Panc1 (cell line): ENCODE measurements around the gene KDM4B. TPM values are rescaled to one million over a fixed set of nuclear protein-coding genes. Genes with fewer than 3 reads are reported as not detected.

ENCODE experiments used
- ATAC-seq: fragments of 200-7000 bp; cut with Tn5 transposase; 2 replicates; pipeline ENCODE4 v1.9.1; 2020; ENCODE audit warnings: mild to moderate bottlenecking, moderate library complexity
- BruUV-seq: library from RNA; stranded (reverse); fragments of 400-500 nt; replicated peaks from 2 replicates; lab custom pipeline; 2021; lab: Mats Ljungman, UMichigan
- CTCF ChIA-PET: fragments of 300-600 bp; sonication (Branson Sonifier 250); formaldehyde crosslinking; loops from one replicate; lab custom pipeline; 2022; ENCODE audit warnings: antibody characterized with exemption; lab: Charles Lee
- POLR2A ChIA-PET: fragments of 300-600 bp; sonication (Branson Sonifier 250); formaldehyde crosslinking; loops from one replicate; lab custom pipeline; 2022; ENCODE audit warnings: antibody characterized with exemption; lab: Charles Lee
- DNase-seq: peaks from one replicate; pipeline ENCODE4 v3.0.0-alpha.2; 2010; ENCODE audit warnings: low read depth, low spot score
- H3K27ac ChIP-seq: 2 replicates; pipeline ENCODE4 v1.5.1; 2011; ENCODE audit warnings: mild to moderate bottlenecking, low read length, inconsistent platforms
- H3K27me3 ChIP-seq: fragments of 200-500 bp; sonication (Bioruptor generic); 2 replicates; pipeline ENCODE4 v1.6.0; 2014; ENCODE audit warnings: low read length, inconsistent platforms; ENCODE audit not compliant: control insufficient read depth, insufficient read depth
- H3K36me3 ChIP-seq: fragments of 200-500 bp; sonication (Bioruptor generic); 2 replicates; pipeline ENCODE4 v1.5.1; 2014; ENCODE audit warnings: inconsistent platforms, mild to moderate bottlenecking, low read length, moderate library complexity; ENCODE audit not compliant: control insufficient read depth, insufficient read depth
- H3K4me1 ChIP-seq: 2 replicates; pipeline ENCODE4 v1.5.1; 2011; ENCODE audit warnings: inconsistent platforms, mild to moderate bottlenecking, low read length, moderate library complexity; ENCODE audit not compliant: control insufficient read depth, insufficient read depth
- H3K4me3 ChIP-seq, 2 experiments: 2 replicates each; pipeline ENCODE4 v1.5.1; 2011 to 2012; ENCODE audit warnings: low read depth in 2 of 2, low read length in 2 of 2, mild to moderate bottlenecking in 2 of 2, inconsistent platforms in 1 of 2, moderate library complexity in 1 of 2
- H3K9me3 ChIP-seq: fragments of 200-500 bp; sonication (Bioruptor generic); 2 replicates; pipeline ENCODE4 v1.5.1; 2014; ENCODE audit warnings: low read depth, mild to moderate bottlenecking, inconsistent platforms, low read length, moderate library complexity; ENCODE audit not compliant: control insufficient read depth, insufficient read depth
- POLR2AphosphoS5 ChIP-seq: IDR thresholded peaks from 2 replicates; pipeline ENCODE4 v1.6.1; 2012; ENCODE audit warnings: mild to moderate bottlenecking, low read depth, low read length, moderate library complexity
- SIN3A ChIP-seq: IDR thresholded peaks from 2 replicates; pipeline ENCODE4 v1.6.1; 2012; ENCODE audit warnings: low read depth, mild to moderate bottlenecking, low read length, moderate library complexity, borderline replicate concordance; ENCODE audit not compliant: insufficient read depth
- TCF7L2 ChIP-seq: IDR thresholded peaks from 2 replicates; pipeline ENCODE4 v1.6.1; 2011; ENCODE audit warnings: mild to moderate bottlenecking, low read depth, low read length, inconsistent platforms
- in situ Hi-C: cut with HindIII; loops from 2 replicates; pipeline ENCODE4 v1.10.0; 2016; ENCODE audit warnings: low sequenced_read_pairs, low pct_unique_long_range_greater_than_20kb
- intact Hi-C: fragments of 100-400 bp; cut with micrococcal nuclease; formaldehyde crosslinking; loops from one replicate; pipeline ENCODE4 v1.10.0; 2022; ENCODE audit not compliant: unreplicated experiment
- total RNA-seq: library from RNA; stranded (reverse); gene quantifications from one replicate; pipeline ENCODE4 v1.2.1, GENCODE V29; 2021; ENCODE audit not compliant: unreplicated experiment
- TF ChIP-seq, protein P1 (sequence below), 2 experiments: IDR thresholded peaks; 2 replicates each; pipeline ENCODE4 v1.6.1; 2011 to 2012; ENCODE audit warnings: low read depth in 2 of 2, control low read depth in 1 of 2, low read length in 1 of 2, mild to moderate bottlenecking in 1 of 2, moderate library complexity in 1 of 2; ENCODE audit not compliant: insufficient read depth in 1 of 2
- TF ChIP-seq, protein P2 (sequence below): fragments of 450-650 bp; IDR thresholded peaks from 2 replicates; pipeline ENCODE4 v1.5.1; 2017; ENCODE audit warnings: mild to moderate bottlenecking

Gene KDM4B
- total RNA-seq, 1 experiment from 2014 or later, result 18.4 TPM

DNA sequence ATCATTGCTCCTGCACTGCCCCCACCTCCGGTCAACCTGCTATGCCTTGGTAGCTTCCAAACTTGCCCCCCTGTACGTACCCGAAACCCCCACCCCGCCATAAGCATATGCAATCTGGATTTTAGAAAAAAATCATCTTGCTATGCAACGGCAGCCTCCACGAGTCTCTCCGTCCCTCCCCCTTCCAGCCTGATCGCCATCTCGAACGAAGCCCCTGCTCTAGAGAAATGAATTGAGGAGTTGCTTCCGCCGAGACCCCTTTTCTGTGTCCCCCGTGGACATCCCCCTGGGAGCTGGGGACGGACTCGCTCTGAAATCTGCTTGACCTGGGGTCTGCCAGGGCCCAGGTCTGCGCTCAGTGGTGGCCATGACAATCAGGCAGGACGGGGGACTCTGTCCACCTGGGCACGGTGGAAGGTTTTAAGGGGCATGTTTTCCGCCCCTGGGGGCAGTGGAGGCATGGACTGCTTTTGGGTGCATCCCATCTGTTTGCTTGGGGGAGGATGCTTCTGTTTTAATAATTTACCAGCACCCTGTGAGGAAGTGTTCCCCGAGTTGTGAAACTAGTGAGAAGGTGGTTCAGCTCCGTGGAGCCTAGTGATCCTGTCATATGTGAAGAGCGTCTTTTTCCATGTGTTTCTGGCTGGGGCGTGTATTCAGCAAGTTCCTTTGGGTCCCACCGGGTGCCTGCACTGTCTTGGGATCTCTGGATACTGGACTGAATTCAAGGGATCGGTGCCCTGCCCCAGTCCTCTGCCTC is 1.0 kb downstream of the KDM4B start:
- peak overlapping the region; percentile 59 to 71 for H3K4me3 ChIP-seq
- BruUV-seq, result TSS peak; percentile 70
- no peaks in the 10 kb centered on the region; the same call in 1 of the 2 replicates for H3K36me3 ChIP-seq
- no peak for DNase-seq
- no peaks in the 10 kb centered on the region for H3K27me3 ChIP-seq
- ATAC-seq, result no peak
- H3K27ac ChIP-seq, result peak overlapping the region; percentile 29
- POLR2A ChIA-PET, result no interaction called here
- no peaks in the 10 kb centered on the region for H3K9me3 ChIP-seq
- in situ Hi-C loops, result no loop called here
- peaks cover 23% of the 10 kb centered on the region for H3K4me1 ChIP-seq
- TF ChIP-seq TCF7L2 (no peak), SIN3A (no peak), POLR2AphosphoS5 (no peak)
- TF ChIP-seq, protein P1, sequence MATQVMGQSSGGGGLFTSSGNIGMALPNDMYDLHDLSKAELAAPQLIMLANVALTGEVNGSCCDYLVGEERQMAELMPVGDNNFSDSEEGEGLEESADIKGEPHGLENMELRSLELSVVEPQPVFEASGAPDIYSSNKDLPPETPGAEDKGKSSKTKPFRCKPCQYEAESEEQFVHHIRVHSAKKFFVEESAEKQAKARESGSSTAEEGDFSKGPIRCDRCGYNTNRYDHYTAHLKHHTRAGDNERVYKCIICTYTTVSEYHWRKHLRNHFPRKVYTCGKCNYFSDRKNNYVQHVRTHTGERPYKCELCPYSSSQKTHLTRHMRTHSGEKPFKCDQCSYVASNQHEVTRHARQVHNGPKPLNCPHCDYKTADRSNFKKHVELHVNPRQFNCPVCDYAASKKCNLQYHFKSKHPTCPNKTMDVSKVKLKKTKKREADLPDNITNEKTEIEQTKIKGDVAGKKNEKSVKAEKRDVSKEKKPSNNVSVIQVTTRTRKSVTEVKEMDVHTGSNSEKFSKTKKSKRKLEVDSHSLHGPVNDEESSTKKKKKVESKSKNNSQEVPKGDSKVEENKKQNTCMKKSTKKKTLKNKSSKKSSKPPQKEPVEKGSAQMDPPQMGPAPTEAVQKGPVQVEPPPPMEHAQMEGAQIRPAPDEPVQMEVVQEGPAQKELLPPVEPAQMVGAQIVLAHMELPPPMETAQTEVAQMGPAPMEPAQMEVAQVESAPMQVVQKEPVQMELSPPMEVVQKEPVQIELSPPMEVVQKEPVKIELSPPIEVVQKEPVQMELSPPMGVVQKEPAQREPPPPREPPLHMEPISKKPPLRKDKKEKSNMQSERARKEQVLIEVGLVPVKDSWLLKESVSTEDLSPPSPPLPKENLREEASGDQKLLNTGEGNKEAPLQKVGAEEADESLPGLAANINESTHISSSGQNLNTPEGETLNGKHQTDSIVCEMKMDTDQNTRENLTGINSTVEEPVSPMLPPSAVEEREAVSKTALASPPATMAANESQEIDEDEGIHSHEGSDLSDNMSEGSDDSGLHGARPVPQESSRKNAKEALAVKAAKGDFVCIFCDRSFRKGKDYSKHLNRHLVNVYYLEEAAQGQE (IDR thresholded peaks at IDR 0.05; ENCODE audit: insufficient read depth in 1 of 2, low read depth in 2 of 2, low read length in 1 of 2), result no peak
- TF ChIP-seq, protein P2, sequence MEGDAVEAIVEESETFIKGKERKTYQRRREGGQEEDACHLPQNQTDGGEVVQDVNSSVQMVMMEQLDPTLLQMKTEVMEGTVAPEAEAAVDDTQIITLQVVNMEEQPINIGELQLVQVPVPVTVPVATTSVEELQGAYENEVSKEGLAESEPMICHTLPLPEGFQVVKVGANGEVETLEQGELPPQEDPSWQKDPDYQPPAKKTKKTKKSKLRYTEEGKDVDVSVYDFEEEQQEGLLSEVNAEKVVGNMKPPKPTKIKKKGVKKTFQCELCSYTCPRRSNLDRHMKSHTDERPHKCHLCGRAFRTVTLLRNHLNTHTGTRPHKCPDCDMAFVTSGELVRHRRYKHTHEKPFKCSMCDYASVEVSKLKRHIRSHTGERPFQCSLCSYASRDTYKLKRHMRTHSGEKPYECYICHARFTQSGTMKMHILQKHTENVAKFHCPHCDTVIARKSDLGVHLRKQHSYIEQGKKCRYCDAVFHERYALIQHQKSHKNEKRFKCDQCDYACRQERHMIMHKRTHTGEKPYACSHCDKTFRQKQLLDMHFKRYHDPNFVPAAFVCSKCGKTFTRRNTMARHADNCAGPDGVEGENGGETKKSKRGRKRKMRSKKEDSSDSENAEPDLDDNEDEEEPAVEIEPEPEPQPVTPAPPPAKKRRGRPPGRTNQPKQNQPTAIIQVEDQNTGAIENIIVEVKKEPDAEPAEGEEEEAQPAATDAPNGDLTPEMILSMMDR, result no peak
- intact Hi-C loops, result loop anchor here (10.0 kb wide), 1 partner anchor 65 kb away; no protein-coding TSS in a partner anchor
- CTCF ChIA-PET, result no interaction called here

DNA sequence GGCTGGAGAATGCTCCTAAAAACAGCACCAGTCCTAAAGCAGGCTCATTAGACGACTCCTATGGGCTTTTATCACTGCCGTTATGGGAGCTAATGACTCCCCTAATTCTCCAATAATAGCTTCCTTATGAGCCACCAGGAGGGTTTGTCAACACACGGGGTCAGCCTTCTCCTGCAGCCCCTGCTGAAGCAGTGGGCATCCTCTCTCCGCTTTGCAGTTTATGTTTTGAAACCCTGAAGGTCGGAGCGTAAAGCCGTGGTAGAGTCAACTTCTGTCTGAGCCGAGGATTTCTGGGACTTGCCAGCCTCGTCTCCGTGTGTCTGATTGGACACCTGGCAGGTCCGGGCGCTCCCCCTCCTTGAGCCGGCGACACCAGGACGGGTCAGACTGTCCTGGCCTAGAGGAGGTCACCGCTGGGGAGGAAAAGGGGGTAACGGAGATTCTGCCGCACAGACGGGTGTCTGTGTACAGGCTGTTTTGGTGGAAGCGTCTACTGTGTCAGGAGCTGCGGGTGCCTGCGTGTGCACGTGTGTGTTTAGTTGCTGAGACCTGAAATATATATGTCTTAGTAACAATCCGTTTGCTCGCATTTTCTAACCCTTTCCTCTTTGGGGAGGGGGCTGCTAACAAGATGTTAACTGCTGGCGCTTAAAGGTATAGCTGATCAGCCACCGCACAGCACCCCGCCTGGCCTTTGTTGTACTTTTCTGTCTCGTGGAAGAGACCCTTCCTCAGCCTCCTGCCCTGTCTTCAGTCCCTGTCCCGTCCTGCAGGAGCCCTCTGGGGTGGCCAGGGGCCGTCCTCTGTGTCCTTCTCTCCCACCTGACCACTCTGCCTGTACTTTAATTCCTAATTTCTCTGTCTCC is 1.9 kb downstream of the KDM4B start:
- Histone ChIP-seq H3K27ac (peak overlapping the region; percentile 26), H3K4me1 (peaks cover 24% of the 10 kb centered on the region), H3K4me3 (peak overlapping the region; percentile 59 to 71), H3K9me3 (no peaks in the 10 kb centered on the region), H3K36me3 (no peaks in the 10 kb centered on the region; the same call in 1 of the 2 replicates), H3K27me3 (no peaks in the 10 kb centered on the region)
- ATAC-seq (peak; percentile 9; the same call in 1 of the 2 replicates), DNase-seq (peak; percentile 5)
- ChIA-PET CTCF (no interaction called here), POLR2A (interaction anchor here (0.5 kb wide), 1 partner anchor 216 kb away, joined by 11 read pairs; no protein-coding TSS in a partner anchor)
- in situ Hi-C loops (no loop called here), intact Hi-C loops (loop anchor here (10.0 kb wide), 1 partner anchor 64 kb away; no protein-coding TSS in a partner anchor)
- BruUV-seq, result no TSS peak
- no peak for TF ChIP-seq POLR2AphosphoS5
- no peak for TF ChIP-seq TCF7L2
- TF ChIP-seq, protein P2, result no peak
- no peak for TF ChIP-seq SIN3A
- TF ChIP-seq, protein P1 (IDR thresholded peaks at IDR 0.05; ENCODE audit: insufficient read depth in 1 of 2, low read depth in 2 of 2, low read length in 1 of 2), result no peak
